Mucosa of gallbladder (tissue), 1 donor: ENCODE measurements around the gene FABP3. TPM values are rescaled to one million over a fixed set of nuclear protein-coding genes. Genes with fewer than 3 reads are reported as not detected.

Source experiments
- DNase-seq: peaks from one replicate; pipeline ENCODE4 v3.0.0-alpha.2; 2020; ENCODE audit warnings: low spot score
- total RNA-seq: library from RNA; stranded (reverse); gene quantifications from one replicate; pipeline ENCODE4 v1.2.1, GENCODE V29; 2021
- donor health status: DM: no; HTN: no; CAD: no.

FABP3 gene
- total RNA-seq, 1 donor from 2014 or later: 13.3 TPM

DNA sequence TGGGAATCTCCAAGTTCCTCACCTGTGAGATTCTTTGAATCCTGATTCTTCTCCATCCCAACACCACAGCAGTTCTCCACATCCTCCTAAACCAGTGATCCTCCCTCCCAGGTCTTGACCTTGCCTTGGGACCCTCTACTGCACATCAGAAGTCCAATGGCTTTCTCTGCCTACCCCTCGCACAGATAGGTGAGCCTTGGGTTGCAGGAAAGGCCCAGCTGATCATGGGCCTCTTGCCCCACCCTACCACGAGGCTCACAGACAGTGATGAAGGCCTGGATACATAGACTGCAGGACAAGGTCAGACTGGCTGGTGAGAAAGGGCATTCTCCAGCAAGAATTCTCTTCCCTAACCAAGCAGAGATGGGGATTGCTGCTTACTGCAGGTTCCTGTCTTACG, 825 bp downstream of the FABP3 start:
- no peak for DNase-seq

DNA sequence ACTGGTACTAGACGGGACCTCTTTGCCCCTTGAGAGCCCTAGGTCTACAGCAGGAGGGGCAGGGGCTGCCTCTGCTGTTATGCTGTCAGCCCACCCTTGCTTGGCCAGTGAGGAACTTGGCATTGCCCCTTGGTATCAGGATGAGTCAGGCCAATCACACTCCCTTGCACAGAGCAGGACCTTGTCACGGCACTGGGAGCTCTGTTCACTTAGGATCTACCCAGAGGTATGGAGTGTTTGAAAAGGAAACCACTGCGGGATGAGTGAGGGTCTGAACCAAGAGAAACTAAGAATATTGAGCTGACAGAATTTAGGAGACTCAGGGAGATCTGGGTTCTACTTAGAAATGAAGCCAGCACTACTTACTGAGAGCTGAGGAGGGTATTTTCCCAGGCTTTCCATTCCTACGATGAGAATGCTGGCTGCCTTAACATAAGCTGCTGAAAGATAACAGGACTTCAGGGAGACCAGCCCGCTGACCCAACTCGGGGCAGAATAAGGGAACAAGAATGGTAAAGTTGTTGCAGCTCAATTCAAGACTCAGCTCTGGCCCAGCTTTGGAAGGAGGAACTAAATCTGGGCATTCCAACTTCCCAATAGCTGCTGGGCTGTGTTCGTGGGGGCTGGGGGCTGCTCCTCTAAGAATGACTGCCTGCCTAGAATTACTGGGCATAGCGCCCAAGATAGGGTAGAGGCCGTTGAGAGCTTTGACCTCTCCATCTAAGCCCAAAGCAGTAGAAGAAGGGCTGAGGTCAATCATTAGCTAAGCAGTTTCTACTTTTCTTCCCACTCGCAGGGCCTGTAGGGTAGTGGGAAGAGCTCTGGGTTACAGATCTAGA, 1.5 kb downstream of the FABP3 start:
- peak; percentile 63 for DNase-seq

DNA sequence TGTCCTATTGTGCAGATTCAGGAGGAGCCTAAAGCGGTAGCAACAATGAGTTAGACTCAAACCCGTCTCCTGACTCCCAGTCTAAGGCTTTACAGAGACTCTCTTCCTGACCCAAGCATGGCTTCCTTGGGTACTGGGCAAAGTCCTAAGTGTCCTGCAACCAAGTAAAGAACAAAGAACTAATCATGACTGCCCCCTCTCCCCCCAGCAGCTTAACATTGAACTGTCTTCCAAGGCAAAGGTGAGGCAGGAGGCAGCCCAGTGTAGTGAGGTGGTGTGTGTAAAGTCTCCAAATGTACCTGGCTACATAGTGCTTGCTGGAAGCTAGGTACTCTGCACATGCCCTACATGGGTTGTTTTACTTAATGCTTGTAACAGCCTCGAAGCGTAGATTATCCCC, 2.3 kb downstream of the FABP3 start:
- DNase-seq: no peak

DNA sequence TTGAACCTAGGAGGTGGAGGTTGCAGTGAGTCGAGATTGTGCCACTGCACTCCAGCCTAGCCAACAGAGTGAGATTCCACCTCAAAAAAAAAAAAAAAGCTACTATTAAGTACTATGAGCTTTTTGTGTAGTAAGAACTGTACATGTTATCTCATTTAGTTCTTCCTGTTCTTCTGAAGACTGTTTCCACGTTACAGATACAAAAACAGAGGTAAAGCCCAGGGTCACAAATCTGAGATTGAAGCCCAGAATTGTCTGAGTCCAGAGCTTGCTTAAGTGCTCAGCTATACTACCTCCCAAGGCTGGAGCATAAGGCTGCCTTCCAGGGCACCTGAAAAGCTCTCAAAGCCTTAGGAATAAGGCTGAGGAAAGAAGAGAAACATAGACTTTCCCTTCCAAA, 2.9 kb downstream of the FABP3 start:
- no peak for DNase-seq

DNA sequence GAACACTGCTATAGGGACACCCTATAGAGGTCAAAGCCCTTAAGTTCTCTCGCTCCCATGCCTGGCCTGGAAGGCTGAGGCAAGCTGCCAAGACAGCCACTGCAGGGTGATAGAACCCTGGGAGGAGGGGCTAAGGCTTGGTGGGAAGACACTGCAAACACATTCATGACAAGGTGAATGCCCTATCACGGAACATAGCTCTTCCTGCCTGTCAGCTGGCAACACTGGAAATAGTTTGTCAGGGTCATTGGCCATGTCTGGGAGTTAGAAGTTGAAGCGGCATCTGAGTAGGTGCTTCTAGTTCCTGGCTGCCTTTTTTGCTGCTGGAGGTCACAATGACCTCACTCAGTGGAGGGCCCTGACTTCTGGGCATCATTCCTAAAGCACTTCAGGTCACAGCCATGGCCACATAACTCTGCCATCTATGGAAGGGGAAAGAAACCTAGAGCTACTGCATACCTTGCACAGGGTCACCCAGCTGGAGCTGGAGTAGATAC, 4.2 kb downstream of the FABP3 start:
- DNase-seq: peak; percentile 56

DNA sequence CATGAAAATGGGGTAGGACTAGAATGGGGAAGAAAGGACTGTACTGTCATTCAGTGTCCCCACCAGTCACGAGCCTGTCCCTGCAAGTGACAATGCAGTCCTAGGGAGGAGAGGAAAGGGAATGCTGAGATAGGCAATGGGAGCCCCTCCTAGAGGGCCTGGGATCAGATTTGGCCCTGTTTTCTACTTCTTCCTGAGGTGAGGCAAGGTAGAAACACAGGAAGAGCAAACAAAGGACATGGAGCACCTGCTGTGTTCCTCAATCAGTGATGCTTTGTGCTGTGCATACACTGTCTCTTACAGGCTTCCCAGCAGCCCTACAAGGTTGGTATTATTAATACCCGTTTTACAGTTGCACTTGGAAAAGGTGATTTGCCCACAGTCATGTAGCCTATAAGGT, 6.1 kb downstream of the FABP3 start:
- no peak for DNase-seq

DNA sequence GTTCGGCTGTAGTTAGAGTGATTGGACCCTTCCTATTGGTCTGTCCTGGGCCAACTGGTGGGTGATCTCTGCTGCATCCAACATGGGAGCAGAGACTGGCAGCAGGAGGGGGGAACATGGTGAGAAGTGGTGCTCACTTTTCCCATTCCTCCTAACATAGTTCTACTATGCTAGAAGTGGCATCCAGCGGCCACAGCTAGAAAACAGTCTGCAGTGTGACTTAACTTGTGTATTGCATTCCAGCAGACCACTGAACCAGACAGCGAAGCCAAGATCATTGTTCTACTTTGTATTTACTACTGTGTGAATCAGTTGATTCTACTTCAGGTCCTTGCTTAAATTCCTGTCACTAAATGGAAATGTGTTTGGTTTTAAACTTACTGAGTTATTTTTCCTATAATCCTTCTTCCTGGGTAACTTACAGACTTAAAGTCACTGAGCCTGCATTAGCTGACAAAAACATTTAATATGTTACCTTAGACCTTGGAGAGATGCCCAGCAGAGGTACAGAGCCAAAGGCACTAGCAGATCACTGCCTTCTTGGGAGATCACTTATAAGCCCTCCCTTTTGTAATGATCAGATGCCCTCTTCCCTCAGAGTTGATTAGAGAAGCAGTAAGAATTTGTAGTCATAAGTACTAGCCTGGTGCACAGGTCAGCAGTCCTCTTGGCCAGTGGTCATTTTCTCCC, 8.2 kb downstream of the FABP3 start:
- DNase-seq: peak; percentile 40

DNA sequence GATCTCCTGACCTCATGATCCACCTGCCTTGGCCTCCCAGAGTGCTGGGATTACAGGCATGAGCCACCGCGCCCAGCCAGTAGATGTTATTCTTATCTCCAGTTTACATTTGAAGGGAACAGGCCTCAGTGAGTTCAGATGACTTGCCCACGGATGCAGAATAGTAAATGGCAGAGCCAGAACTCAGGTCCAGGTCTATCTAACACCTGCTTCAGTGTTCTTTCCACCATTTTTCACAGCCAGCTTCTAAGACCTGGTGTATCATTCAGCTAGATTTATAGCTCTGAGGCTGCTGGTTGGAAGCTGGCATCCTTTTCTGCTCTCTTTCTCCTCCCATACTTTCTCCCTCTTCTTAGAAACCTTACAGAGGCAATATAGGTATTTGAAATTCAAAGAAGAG, 10.8 kb downstream of the FABP3 start:
- DNase-seq: no peak

DNA sequence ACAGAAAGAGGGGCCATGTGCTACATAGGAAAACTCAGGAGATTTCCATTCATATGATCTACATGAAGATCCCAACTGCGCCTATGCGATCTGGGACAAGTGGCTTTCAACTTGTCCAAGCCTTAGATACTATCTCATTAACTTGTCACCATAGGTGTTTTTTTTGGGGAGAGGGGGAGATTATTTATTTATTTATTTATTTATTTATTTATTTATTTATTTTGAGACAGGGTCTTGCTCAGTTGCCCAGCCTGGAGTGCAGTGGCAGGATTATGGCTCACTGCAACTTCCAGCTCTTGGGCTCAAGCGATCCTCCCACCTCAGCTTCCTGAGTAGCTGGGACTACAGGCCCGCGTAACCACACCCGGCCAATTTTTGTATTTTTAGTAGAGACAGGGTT, 11.3 kb downstream of the FABP3 start:
- no peak for DNase-seq

DNA sequence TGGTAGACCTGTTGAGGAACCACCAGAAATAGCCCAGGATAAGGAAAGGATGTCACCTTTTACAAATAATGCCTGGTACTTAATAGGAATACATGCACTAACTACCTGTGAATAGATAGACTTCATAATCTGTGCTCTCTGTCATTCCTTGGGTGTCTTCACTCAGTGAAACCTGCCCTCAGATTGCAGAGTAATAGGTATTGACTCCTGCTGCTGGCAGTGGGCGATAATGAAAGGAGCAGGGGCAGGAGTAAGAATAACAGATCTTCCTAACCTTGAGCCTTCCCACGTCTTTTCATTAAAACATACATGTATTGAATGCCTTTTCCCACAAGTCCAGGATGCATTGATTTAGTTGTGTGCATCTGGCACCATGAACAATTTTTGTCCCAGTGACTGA, 16.4 kb downstream of the FABP3 start:
- DNase-seq: no peak

DNA sequence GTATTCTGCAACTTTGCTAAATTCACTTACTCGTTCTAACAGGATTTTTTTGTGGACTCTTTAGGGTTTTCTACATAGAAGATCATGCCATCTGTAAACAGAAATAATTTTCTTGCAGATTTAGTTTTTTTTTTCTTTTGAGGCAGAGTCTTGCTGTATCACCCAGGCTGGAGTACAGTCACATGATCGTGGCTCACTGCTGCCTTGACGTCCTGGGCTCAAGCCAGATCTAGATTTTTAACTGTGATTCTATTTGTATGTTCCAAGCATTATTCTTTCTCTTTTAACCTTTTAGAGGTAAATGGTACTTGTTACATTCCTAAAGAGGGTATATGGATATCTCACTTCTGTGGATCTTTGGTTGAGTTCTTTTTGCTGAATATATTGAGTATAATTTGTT, 18.6 kb downstream of the FABP3 start:
- no peak for DNase-seq

DNA sequence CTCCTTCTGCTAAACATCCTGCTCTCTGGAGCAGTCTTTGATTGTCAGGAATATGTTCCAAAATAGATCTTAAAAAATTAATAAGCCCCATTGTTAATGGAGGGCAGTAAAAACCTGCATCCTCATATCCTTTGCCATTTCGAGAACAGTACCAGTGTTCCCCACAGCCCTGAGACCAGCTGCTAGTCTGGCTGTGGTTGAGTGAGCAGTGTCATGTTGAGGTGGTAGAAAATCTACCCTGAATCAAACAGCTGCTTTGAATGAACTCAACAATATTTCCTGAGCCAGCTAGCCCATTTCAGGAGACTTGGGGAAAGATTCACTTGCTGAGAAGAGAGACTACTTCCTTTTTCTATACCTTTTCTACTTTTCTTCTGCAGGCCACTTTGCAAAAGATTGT, 24.4 kb downstream of the FABP3 start:
- no peak for DNase-seq

DNA sequence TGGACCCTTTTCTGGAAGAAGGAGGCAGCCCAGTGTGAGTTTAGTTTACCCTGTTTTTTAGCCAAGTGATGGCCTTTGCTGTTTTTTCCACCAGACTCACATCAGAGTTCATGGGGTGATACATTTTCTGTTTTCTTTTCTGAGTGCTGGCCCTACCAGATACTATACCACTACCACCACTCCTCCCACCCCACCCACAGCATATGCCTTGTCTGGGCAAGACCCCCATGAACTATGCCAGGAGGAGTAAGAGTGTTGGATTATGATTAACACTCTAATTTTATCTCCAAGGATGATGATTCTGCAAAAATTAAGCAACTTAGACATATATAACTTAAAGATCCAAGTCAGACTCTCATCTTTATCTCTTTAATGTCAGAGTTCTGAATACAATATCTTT, 26.1 kb downstream of the FABP3 start:
- no peak for DNase-seq

DNA sequence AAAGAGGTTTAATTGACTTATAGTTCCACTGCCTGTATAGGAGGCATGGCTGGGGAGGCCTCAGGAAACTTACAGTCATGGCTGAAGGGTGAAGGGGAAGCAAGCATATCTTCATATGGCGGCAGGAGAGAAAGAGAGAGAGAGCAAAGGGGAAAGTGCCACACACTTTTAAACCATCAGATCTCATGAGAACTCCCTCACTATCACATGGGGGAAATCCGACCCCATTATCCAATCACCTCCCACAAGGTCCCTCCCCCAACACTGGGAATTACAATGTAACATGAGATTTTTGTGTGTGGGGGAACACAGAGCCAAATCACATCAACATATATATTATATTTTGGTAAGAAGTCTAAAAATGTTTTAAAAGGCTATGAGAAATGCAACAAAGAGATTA, 27.2 kb downstream of the FABP3 start:
- no peak for DNase-seq

DNA sequence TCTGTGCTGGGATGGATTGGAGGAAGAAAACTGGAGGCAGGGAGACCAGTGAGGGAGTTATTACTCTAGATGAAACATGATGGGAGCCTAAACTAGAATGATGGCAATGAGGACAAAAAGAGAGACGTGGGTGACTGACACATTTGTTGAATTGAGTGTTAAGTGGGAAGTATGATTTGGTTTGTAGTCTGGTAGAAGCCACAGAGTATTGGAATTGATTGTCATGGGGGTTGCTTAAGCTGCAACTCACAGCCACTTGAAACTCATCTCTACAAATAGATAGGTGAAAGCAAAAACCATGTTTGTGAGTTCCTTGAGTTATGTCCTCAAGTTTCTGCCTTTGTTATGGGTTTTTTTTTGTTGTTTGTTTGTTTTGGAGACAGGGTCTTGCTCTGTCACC, 28.4 kb downstream of the FABP3 start:
- DNase-seq: no peak

DNA sequence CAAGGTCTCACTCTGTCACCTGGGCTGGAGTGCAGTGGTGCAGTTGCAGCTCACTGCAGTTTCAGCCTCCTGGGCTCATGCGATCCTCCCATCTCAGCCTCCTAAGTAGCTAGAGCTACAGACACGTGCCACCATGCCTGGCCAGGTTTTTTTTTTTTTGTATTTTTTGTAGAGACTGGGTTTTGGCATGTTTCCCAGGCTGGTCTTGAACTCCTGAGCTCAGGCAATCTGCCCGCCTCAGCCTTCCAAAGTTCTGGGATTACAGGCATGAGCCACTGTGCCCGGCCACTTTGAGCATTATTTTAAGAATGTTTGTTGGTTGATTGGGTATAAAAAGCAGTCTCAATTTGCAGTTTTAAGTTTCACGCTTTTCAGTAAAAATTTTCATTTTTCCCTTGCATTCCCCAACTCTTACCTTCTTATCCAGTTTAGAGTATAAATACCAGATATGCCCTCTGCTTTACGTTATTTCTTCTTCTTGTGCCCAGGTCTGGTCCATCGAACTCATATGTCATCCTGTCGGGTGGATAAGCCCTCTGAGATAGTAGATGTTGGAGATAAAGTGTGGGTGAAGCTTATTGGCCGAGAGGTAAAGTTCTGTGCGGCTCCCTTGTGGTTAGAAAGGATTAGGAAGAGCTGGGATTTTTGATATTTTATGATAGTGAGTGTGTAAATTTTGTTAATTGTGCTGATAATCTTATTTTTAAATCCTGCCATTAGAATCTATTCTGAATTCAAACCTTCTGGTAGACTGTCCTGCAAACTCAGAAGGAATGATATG, 36.0 kb downstream of the FABP3 start:
- no peak for DNase-seq

DNA sequence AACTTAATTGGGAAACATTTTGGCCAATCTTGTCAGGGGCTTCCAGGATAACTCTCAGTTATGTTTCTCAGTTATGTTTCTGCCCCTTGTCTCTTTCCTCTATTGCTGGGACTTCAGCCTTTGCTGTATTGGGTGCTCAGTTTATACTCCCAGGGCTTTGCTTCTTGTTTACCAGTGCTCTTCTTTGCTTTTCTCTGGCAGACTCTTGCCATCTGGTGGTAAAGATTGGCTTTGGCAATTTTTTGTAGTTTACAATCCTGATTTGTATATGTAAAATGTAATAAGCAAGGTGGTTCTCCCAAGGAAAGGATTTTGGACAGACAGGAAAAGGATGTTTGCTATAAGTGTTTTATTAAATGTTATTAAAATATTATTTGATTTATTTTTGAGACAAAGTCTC, 37.9 kb downstream of the FABP3 start:
- DNase-seq: no peak

DNA sequence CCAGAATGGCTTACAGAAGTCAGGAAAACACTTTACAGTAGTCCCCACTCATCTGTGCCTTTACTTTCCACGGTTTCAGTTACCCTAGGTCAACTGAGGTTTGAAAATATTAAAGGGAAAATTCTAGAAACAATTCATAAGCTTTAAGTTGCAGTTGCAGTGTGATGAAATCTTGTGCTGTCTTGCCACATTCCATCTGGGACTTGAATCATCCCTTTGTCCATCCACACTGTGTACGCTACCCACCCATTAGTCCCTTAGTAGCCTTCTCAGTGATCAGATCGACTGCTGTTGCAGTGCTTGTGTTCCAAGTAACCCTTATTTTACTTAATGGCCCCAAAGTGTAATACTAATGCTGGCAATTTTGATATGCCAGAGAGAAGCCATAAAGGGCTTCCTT, 45.5 kb downstream of the FABP3 start:
- DNase-seq: no peak

DNA sequence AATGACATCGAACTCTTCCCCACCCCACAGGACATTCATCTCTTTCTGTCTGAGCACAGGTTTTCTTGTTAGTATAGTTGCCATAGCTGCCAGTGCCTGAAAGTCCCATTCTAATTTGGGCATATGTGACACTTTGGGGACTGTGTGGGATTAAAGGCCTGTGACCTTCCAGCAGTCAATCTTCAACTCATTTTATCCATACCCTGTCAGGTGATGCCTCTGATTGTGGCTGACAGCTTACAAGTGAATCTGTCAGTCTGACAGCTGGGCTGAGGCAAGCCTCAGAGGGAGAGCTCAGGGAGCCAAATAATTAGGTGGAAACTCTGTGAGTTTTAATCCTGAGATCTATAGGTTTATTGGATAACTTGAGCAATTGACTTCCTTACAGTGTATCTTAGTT, 46.4 kb downstream of the FABP3 start:
- DNase-seq: no peak

DNA sequence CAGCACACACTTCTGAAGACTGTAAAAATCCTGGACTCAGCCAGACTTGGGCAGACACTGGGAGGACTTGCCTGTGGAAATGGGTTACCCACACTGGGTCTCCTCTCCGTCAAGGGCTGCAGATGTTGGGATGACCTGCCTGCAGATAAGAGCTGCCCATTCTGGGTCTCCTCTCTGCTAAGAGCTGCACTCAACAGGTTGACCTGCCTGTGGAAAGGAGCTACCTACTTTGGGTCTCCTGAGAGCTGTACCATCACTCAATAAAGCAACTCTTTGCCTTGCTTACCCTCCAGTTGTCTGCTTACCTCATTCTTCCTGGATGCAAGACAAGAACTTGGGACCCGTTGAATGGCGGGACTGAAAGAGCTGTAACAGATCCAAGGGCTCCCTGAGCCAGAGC, 47.9 kb downstream of the FABP3 start:
- DNase-seq: no peak

DNA sequence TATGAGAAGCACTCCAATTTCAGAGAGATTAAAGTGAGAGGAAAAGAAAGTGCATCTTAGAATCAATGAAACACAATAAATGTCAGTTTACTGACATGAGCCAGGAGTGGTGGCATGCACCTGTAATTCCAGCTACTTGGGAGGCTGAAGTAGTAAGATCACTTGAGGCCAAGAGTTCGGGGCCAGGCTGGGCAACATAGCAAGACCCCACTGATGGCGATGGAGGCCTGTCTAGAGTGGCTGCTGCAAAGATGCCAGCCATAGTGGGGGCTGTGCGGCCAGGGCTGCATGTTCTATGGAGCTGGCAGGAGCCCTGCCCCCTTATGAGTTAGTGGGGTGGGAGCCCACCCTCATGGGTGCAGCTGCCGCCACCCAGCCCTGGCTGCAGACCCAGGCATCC, 48.8 kb downstream of the FABP3 start:
- DNase-seq: no peak

DNA sequence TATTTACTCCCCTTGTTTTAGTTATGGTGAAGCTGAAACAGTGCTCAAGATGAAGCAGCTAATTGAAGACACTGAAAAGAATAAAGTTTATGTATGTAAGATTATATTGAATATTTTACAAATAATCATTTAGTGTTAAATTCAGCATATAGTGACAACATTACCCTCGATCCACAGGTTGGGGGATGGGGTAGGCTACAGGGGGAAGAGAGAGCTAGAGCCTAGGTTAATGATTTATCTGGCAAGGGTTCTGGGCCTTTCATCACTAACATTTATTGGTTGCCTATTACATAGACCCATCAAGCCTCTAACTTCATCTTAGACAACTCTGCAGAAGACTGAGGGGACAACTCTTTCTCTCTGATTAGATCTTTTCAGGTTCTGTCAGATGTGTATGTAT, 54.7 kb downstream of the FABP3 start:
- no peak for DNase-seq

DNA sequence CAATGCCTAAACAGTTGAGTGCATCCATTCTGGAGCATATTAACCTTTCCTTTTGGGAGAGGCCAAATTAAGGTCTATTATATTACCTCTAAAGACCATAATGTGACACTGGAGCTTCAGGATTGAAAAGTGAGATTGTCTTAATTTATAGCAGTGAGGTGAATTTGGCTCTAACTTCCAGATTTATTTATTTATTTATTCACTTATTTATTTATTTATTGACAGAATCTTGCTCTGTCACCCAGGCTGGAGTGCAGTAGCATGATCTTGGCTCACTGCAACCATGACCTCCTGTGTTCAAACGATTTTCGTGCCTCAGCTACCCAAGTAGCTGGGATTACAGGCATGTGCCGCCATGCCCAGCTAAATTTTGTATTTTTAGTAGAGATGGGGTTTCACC, 57.0 kb downstream of the FABP3 start:
- DNase-seq: no peak
